ENCODE results near the gene PRKCZ.

Gene PRKCZ

DNA sequence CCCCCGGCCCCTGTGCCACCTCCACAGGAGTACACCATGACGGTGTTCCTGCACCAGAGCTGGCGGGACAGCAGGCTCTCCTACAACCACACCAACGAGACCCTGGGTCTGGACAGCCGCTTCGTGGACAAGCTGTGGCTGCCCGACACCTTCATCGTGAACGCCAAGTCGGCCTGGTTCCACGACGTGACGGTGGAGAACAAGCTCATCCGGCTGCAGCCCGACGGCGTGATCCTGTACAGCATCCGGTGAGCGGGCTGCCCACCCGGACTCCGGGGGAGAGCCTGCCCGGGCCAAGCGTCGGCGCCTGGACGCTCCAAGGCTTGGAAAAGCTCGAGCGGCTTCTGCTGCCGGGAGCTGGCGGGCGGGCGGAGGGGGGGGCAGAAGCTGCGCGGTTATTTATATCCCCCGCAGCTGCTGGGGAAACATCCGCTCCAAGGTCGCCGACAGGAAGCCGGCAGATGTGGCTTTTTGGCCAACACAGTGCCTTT lies 24.7 kb upstream of the PRKCZ start:
- no peak for DNase-seq

DNA sequence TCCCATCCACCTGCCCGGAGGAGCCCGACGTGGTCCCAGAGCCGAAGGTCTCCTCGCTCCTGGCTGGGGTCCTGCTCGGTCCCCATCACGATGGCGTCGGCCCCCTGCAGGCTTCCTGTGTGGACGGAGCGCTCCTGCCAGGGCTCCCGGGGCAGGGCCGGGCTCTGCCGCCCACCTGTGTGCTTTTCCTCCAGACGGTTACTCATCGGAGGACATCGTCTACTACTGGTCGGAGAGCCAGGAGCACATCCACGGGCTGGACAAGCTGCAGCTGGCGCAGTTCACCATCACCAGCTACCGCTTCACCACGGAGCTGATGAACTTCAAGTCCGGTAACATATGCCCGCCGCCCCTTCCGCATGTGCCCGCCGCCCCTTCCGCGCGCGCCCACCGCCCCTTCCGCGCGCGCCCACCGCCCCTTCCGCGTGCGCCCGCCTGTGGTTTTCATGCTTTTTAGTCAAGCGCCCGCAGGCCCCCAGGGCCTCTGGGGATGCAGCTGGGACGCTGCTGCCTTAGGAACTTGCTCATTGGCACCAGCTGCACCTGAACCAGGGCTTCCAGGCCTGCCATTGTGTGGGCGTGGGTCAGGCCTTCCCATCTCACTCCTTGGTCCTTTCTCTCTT lies 22.1 kb upstream of the PRKCZ start:
- DNase-seq, result no peak

DNA sequence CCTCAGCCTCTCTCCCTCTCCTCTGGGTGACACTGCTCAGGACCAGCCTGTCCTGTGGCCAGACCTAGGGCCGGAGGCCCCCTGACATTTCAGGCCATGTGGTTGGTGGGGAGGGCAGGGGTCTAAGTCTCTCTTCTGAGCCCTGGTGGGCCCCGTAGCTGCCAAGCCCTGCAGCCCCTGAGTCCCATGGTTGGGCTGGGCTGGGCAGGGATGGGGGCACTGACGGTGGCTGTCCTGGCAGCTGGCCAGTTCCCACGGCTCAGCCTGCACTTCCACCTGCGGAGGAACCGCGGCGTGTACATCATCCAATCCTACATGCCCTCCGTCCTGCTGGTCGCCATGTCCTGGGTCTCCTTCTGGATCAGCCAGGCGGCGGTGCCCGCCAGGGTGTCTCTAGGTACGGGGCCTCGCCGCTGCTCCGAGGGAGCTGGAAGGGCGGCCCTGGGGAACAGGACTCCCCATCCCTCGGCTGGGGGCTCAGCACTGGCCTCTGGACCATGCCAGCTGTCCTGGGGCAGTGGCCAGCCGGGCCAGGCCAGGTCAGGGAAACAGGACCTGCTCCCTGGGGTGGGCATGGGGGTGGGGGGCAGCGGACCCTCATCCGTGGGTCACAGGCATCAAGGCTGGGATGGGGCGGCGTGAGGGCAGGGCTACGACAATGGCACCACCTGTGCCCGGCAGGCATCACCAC lies 21.2 kb upstream of the PRKCZ start:
- no peak for DNase-seq

DNA sequence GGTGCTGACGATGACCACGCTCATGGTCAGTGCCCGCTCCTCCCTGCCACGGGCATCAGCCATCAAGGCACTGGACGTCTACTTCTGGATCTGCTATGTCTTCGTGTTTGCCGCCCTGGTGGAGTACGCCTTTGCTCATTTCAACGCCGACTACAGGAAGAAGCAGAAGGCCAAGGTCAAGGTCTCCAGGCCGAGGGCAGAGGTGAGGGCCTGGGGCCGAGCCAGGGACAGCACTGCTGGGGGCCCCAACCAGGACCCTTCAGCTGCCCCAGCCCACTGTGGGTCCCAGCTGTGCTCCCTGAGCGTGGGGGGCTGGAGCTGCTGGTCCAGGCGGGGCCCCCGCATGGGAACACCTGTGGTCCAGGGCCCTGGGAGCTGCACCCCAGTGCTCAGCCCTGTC lies 20.6 kb upstream of the PRKCZ start:
- DNase-seq, result no peak

DNA sequence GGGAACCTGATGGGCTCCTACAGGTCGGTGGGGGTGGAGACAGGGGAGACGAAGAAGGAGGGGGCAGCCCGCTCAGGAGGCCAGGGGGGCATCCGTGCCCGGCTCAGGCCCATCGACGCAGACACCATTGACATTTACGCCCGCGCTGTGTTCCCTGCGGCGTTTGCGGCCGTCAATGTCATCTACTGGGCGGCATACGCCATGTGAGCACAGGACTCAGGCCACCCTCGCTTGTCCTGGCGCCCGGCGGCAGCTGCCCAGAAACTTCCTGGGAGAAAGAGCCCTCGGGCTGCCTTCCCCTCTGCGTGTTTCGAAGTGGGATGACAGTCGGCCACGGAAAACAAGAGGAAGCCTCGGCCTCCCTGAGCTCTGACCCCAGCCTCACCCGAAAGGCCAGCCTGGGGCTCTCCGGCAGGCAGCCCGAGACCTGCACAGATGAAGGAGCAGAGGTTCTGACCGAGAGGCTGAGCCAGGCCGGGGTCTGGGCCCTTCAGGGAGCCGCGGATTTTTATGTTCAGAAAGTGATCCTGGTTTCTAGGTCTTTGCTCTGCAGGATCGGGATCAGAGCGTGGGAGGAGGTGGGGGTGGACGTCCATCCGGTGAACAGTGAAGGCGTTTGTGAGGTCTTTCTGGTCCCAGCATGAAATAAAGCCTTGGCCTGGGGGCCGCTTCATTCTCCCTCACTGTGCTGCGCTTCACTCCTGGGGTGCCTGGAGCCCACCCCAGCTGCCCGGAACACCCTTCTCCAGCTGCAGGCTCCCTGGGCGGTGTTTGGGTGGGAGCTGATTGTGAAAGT lies 19.9 kb upstream of the PRKCZ start:
- no peak for DNase-seq

DNA sequence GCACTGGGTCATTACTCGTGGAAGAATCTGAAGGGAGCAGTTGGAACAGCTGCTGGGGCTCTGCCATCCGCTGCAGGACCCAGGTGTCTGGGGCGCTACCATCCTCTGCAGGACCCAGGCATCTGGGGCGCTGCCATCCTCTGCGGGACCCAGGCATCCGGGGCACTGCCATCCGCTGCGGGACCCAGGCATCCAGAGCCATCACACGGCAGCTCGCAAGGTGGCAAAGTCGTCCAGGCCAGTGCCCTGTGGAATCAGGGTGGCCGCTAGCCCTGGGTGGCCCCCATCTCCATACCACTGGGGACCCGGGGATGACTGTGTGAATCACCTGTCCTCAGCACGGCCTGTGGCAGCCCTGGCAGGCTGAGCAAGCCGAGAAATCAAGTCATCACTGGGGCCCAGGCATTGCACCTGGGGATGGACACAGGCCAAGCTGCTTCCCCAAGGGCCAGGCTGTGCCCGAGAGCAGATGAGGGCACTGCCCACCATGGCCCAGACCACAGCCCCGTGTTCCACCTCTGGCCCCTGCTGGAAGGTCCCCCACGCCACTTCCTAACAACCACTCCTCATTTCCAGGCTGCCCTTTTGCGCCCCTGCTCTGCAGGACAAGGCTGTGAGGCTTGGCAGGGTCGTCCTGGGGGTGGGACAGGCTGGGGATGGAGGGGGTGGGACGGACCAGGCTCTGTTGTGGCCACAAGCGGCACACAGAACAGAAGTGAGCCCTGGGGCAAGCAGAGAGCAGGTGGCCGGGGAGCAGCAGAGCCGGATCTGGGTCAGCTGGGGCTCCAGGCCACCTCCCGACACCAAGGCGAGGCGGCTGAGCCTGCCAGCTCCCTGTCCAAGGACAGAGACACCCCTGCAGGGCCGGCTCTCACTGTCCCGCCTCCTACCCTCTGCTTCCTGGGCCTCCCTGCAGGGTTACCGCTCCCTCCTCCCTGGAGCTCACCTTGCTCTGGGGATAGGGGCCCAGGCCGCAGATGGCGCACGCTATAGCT lies 18.4 kb upstream of the PRKCZ start:
- DNase-seq, result no peak

DNA sequence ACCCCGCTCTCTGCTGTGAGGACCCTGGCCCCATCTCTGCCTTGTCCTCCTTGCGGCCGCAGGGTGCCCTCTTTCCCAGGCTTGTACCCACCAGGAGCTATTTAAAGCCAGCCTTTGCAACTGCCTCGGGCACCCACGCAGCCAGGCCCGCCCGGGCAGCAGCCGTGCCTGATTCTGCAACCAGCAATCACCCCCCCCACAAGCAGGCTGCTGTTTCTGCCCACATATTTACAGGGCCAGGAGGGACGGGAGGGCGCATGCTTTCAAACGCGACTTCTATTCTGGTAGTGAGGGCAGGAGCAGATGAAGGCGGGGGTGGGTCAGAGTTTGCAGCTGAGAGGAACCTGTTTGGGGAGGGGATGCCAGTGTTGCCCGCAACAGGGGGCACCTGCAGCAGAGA lies 17.5 kb upstream of the PRKCZ start:
- DNase-seq, result no peak

DNA sequence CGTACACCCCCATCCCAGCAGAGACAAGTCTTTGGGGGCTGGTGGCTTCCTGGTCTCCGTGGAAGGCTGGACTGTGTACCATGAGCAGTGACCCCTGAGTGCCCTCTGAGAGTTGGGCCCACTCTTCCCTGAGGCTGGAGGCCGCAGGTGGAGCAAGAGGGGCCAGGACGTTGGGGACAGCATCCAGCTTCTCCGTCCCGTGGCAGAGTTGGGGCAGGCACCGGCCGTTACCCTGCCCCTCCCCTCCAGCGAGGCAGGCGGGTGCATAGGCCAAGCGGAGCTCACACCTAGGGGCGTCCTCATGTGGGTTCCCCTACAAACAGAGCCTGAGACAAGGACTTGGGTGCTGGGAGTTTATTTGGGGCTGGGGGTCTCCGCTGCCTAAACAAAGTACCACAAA lies 17.0 kb upstream of the PRKCZ start:
- no peak for DNase-seq

DNA sequence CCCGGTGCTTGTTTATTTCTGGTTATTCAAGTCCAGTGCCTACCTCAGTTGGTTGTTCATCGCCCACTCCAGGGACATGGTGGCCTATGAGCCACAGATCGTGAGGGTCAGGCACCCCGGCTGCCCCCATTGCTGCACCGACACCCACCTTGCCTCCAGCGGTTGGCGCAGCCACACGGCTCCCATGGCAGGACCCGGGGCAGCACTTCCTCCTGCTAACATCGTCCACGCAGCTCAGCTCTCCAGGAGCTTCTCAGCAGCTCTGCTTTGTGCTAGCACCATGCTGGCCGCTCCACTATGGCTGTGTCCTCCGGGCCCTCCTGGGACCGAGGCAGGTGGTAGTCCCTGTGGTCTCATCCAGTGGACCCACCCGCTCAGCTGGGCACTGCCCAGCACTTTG lies 13.9 kb upstream of the PRKCZ start:
- DNase-seq, result no peak

DNA sequence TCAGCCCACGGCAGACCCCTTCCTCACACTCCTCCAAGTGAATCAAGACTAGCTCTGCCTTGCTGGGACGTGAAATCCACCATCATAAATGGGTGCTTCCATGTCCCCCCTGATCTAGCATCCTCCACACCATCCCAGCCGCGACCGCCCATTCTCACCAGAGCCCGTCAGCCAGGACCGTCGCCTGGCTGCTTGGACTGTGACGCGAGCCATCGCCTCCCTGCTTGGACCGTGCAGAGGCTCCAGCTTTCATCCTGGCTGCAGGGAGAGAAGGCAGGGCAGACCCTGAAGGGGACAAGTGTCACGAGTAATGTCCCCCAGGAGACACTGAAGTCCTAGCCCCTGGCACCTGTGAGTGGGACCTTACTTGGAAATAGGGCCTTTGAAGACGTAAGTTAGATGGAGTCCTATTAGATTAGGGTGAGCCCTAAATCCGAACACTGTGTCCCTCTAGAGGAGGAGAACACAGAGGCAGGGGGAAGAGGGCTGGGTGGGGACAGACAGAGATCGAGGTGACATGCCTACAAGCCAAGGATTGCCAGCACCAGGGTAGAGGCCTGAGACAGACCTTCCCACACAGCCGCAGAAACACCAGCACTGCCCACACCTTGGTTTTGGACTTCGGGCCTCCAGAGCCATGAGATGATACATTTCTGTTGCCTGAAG lies 12.8 kb upstream of the PRKCZ start:
- DNase-seq, result no peak

DNA sequence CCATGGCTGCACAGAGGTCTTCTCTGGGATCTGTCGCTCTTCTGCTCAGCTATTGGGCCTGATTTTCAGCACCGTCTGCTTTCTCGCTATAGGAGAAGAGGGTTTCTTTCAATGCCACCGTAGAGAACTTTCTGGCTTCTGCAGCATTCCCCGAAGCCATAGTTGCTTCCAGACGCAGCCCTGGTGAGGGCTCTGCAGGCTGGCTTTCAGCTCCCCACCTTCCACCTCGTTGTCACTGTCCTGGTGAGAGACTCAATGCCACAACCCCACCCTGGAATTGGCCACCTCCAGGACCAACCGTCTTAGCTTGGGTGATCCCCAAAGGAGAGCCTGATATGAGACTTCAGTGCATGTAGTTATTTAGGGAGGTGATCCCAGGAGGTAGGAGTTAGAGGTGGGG lies 12.0 kb upstream of the PRKCZ start:
- no peak for DNase-seq

DNA sequence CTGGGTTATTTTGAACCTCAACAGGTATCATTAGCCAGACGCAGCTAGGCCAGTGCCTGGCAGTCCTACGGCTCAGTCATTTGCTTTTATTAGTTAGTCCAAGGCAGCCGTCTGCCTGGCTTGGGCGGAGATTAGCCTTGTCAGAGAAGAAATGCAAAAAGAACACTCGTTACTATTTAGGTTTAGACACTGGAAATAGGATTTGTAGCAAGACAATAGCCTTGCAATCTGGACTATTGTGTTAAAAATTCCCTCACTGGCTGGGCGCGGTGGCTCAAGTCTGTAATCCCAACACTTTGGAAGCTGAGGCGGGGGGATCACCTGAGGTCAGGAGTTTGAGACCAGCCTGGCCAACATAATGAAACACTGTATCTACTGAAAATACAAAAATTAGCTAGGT lies 11.0 kb upstream of the PRKCZ start:
- DNase-seq, result no peak

DNA sequence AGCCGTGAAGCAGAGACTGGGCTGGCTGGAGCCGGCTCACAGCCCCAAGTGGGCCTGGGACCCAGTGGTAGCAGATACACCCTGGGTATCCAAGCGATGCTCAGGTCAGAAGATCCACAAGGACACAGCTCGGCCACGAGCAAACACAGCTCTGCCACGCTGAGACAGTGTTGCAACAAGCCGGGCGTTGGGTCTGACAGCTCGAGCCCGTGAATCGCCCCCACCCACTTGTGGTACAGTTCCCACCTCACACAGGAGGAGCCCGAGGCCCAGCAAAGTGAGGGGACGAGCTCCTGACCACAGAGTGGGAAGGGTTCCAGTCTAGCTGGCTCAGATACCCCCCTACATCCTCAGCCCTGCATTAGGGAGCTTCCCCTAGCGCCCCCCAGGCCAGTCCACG lies 8.9 kb upstream of the PRKCZ start:
- no peak for DNase-seq

DNA sequence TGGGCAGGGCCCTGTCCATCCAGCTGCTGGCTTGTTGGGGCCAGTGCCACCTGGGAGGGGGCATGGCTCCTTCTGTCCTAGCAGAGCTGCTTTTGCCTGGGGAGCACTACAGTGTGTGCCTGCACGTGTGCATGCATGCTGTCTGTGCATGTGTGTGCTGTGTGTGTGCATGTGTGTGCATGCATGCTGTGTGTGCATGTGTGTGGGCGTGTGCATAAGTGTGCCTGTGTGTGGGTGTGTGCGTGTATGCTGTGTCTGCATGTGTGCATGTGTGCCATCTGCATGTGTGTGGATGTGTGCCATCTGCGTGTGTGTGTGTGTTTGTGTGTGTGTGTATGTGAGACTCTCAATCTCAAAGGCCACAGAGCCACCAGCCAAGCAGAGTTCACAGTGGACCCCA lies 8.3 kb upstream of the PRKCZ start:
- DNase-seq, result no peak

DNA sequence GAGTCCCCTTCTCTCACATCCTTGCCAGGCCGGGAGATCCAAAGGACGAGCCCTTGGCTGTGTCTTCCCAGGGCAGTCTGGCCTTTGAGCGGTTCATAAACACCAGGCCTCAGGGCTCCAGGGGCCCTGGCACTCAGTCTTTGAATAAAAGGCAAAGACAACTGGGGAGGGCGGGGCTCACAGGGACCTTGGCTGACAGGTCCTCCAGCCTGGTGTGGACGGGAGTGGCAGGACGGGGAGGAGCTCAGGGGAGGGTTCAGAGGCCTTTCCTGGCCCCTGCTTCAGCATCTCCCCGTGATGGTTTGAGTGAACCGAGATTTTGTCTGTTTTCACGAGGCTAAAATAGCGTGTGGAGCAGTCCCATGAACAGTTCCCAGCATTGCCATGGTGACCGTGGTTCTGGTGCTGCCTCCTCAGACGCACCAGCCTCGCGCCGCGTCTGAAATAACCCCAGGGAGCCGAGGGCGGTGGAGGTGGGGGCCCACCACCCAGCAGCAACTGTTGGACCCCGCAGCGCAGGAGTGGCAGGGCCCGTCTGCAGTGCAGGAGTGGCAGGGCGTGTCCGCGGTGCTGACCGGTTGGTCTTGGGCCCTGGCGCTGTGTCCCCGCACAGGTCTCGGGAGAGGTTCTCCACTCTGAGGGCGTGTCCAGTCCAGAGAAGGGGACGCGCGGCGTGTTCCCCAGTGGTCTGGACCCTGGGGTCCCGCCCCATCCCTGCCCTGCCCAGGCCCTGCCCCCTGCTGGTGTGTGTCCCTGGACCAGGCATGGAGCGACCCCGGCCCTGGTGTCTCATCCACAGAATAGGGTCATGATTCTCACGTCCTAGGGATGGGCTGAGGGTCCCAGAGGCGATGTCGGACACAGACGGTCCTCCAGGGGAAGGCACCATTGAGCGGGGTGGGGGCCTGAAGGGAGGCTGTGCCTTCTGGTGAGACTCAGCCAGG lies 7.1 kb upstream of the PRKCZ start:
- DNase-seq, result no peak

DNA sequence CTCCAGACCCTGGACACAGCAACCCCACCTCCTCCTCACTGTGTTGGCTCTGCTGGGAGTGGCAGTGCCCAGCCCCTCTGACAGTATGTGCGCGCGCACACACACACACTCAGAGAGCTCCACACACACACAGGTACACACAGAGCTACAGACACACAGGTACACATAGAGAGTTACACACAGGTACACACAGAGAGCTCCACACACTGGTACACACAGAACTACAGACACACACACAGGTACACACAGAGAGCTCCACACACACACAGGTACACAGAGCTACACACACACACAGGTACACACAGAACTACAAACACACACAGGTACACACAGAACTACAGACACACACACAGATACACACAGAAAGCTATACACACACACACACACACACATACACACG lies 6.3 kb upstream of the PRKCZ start:
- no peak for DNase-seq

DNA sequence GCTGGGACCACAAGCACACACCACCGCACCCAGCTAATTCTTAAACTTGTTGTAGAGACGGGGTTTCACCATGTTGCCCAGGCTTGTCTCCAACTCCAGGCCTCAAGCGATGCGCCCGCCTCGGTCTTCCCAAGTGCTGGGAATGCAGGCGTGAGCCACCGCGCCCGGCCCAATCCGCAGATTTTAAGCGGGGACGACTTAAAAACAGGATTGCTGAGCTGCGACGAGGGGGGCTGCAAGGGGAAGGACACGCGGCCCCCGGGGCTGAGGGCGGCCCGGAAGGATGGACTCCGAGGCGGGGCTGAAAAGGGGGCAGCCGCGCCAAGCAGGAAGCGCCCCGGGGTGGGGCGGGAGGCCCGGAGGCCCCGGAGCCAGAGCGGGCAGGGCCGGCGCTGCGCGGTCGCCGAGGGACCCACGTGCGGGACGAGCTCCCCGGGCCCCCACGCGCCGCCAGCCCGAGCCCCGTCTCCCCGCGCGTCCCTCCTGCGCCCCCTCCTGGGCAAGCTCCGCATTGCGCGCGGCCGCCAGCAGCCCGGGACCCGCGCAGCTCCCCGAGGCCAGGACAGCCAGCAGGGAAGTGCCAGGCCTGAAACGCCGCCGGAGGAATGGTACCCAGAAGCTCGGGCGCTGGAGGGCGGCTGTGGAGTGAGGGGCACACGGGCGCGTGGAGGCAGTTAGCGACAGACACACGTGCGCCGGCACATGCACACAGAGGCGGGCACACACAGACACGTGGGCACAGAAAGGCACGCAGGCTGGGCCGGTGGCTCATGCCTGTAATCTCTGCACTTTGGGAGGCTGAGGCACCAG lies 5.5 kb upstream of the PRKCZ start:
- peak; percentile 47 for DNase-seq

DNA sequence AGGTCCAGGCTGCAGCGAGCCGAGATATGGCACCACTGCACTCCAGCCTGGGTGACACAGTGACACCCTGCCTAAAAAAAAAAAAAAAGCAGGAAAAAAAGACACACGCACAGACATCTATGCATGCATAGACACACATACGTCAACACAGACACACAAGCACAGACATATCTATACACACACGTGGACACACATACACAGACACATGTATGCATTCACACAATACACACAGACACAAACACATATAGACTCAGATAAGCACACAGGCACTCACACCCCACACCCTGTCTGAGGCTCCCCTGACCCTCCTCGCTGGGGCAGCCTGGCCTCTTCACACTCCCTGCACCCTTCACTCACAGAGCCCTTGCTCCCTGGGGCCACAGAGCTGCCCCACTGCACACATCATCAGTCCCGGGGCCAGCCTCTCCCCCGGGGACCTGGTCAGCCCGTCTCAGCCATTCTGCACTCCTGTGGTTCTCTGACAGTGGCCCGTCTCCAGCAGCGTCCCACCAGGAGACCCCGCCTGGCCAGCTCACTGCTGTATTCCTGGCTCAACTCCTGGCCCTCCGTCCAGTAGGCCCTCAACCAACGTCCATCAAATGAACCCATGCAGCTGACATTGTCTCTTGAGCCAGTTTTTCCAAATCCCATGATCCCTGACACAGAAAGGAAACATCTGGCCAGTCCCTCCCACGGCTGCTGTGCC lies 4.6 kb upstream of the PRKCZ start:
- DNase-seq, result no peak

DNA sequence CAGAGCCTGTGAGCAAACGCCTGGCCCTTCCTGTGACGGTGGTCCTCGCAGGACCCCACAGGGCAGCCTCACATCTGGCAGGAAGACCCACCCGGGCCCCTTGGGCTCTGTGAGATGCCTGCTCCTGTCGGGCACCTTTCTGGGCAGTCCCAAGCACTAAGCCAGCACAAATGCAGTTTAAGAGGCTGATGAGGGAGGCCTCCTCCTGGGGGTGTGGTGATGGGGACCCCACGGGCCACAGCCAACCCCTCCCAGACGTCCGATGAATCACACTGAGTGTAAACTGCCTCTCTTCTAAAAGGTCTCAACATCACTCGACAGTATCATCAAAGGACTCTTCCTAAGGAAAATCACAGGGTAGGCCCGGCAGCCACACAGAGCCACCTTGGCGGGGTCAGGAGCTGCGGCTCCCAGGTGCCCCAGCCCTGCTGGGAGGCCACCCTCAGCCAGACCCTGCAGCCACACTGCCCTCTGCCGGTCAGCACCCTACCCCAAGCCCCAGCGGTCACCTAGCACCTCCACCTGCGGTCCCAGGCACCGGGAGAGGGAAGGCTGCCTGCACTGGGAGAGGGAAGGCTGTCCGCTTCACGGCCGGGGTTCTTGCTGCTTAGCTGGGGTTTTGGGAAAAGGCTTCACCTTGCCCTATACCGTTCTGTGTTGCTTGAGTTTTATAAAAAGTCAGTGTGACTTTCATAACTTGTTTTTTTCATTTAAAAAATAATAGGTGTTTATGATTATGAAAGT lies 3.9 kb upstream of the PRKCZ start:
- peak; percentile 85 for DNase-seq
